Measurements from ENCODE around the gene KLHL2.
"Not testable (repeated sequence)": the region's sequence is repeated elsewhere in the genome, so short reads cannot be mapped to it uniquely, and the experiment has no call there.

The KLHL2 gene

GRCh38 chr4:165232623-165233433, 25.5 kb downstream of the KLHL2 start:
- DNase-seq (ENCODE audit: low spot score) = not testable (repeated sequence)

GRCh38 chr4:165234766-165235165, 27.4 kb downstream of the KLHL2 start:
- DNase-seq (ENCODE audit: low spot score) = no peak

GRCh38 chr4:165236852-165237251, 29.5 kb downstream of the KLHL2 start:
- not testable (repeated sequence) for DNase-seq (ENCODE audit: low spot score)

DNA sequence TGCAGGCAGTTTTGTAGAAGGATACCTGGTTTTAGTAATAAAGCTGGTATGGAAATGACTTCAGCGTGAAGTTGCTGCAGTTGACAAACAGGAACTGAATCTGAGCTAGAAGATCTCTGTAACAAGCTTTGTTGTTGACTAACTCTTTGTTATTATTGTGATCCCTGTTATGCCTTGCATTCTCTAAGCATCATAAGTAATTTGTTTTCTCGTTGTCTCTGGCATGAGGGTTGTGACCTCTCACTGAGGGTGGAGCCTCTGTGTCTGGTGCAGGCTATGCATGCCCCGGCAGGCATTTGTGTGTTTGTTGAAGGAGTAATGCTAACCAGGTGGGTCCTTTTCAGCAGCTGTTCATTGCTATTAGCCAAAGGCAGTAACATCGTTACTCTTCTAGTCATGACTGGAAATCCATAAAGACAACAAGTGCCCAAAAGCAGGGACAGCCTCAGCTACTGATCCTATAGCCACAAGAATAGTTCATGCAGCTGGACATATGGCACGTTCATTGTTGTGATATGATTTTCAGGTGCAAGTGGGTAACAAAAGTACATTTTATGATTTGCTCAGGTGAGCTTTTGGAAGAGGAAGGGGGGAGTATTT, 30.8 kb downstream of the KLHL2 start:
- not testable (repeated sequence) for DNase-seq (ENCODE audit: low spot score)

DNA sequence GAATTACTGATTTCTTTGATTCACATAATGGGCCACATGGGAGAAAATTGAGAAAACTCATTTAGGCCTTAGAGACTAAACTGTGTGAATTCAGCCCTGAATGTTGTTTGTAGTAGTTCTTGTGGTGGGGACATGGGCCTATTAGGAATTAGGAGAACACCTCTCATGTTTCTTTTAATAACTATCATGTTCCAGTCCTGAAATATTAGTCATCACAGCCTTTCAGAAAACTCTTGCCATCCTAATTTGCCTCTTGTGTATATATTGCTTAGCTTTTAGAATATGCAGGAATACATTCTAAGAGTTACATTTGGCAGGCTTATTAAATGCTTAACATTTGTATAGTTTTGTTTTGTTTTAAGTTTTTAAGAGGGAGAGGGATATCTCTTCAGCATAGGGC, 33.4 kb downstream of the KLHL2 start:
- not testable (repeated sequence) for DNase-seq (ENCODE audit: low spot score)

GRCh38 chr4:165244148-165244547, 36.8 kb downstream of the KLHL2 start:
- not testable (repeated sequence) for DNase-seq (ENCODE audit: low spot score)

- DNase-seq (ENCODE audit: low spot score) = not testable (repeated sequence)
Measured at GRCh38 chr4:165244587-165245186, 37.3 kb downstream of the KLHL2 start.

DNA sequence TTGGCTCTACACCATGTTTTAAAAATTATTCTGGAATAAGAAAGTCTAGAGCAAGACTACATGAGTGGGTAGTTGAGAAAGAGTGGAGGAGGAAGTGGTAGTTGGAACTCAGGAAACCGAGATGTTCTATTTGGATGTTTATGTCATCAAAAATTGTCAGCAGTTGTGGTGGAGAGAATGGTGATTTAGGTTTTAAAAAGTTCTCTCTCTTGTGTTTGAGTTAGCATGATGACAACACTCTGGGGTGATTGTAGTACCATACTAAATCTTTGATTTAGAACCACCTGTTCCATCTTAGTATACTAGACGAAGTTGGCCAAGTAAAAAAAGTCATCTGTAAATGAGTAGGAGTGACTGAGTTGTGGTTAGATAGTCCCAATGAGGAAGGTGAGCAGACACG, 40.7 kb downstream of the KLHL2 start:
- DNase-seq (ENCODE audit: low spot score) = no peak

DNA sequence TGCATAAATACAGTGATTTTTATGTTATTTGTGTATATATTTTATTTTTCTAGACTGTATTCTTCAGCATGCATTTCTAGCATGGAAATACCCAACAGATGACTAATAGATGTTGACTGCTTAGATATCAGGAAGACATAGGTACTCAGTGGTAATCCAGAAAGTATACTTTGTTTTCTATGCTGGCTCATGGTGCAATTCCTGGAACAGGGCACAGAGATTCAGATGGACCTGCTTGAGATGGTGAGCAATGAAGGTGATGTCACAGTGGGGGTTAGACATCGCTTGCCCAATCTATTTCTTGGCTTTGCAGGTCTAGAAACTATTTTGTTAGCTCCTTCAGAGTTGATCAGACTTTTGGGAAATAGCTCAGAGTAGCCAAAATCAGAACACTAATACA, 41.5 kb downstream of the KLHL2 start:
- DNase-seq (ENCODE audit: low spot score) = not testable (repeated sequence)

DNA sequence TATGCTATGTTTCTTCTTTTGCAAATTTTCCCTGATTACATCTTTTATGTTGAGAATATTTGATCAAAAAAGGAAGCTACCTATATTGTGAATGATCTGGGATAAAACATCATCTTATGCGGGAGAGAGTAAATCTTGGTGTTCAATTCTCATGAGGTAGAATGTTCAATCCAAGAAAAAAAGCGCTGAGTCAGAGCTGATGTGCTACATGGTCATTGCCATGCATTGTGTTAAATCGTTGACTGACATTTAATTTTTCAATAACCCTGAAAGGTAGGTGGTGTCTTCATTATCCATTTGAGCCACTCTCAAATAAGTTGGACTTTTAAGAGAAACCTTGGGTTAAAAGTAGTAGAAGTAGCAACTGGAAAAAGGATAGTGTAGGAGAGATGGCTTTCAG, 47.4 kb downstream of the KLHL2 start:
- DNase-seq (ENCODE audit: low spot score) = not testable (repeated sequence)

DNA sequence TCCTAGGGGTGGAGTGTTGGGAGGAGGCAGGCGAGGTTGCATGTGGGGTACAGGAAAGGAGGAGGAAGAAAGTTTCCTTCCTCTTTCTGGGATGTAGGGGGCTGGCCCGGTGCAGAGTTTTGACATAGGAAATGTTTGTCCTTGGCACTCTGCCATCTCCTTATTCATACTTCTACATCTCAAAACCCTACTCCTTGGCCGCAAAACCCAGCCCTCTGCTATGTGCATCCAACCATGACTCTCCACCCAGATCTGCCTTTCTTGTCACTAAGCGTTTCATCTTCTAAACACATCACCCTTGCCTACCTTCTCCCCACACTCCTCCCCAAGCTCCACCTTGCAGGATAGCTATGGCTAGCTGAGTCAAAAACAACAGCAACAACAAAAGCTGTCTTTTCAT, 48.1 kb downstream of the KLHL2 start:
- not testable (repeated sequence) for DNase-seq (ENCODE audit: low spot score)

- peak; percentile 96 for DNase-seq (ENCODE audit: low spot score)
Measured at GRCh38 chr4:165256074-165256659, 48.8 kb downstream of the KLHL2 start.

GRCh38 chr4:165259776-165260175, 52.4 kb downstream of the KLHL2 start:
- DNase-seq (ENCODE audit: low spot score) = not testable (repeated sequence)

DNA sequence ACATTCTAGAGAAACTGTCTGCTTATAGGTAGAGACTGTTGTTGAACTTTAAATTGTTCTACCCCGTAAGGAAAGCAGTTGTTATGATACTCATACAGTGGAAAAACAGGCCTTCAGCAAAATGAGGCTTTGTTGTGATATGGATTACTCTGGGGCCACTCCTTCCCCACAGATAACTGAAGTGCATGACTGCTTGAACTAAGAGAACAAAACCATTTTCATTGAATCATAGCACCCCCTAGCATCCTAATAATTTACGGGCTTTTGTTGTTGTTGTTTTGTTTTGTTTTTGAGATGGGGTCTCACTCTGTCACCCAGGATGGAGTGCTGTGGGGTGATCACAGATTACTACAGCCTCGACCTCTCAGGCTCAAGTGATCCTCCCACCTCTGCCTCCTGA, 54.9 kb downstream of the KLHL2 start:
- peak; percentile 35 for DNase-seq (ENCODE audit: low spot score)

DNA sequence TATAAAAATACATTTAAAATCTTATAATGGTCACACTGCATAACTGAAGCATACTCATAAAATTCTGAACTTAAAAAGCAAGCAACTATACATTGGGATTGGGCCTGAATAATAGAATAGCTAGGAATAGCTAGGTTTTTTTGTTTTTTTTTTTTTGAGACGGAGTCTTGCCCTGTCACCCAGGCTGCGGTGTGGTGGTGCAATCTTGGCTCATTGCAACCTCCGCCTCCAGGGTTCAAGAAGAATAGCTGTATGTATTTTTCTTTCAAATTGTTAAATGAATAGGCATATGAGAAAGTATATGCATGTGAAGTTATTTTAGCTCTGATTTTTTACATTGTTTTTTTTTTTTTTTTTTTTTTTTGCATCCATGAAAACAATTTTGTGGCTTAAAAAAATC, 56.1 kb downstream of the KLHL2 start:
- DNase-seq (ENCODE audit: low spot score) = not testable (repeated sequence)

DNA sequence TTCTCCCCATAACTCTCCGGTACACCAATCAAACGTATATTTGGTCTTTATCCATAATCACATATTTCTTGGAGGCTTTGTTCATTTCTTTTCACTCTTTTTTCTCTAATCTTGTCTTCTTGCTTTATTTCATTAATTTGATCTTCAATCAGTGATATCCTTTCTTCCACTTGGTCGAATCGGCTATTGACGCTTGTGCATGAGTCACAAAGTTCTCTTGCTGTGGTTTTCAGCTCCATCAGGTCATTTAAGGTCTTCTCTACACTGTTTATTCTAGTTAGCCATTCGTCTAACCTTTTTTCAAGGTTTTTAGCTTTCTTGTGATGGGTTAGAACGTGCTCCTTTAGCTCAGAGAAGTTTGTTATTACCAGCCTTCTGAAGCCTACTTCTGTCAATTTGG, 62.6 kb downstream of the KLHL2 start:
- not testable (repeated sequence) for DNase-seq (ENCODE audit: low spot score)

GRCh38 chr4:165273443-165273842, 66.1 kb downstream of the KLHL2 start:
- DNase-seq (ENCODE audit: low spot score) = not testable (repeated sequence)

DNA sequence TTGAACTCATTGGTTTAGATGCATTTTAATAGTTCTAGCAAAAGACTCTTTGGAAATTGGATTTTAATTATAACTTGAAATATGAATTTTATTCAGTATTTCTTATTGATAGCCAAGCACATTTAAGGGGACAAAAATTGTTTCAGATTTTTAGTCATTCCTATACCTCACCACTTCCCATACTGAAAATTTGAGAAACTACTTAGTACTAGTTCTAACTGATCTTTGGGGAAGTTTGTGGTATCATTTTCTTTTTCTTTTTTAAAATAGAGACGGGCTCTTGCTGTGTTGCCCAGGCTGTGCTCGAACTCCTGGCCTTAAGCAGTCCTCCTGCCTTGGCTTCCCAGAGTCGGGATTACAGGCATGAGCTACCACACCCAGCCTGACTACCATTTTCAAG, 68.0 kb downstream of the KLHL2 start:
- not testable (repeated sequence) for DNase-seq (ENCODE audit: low spot score)

DNA sequence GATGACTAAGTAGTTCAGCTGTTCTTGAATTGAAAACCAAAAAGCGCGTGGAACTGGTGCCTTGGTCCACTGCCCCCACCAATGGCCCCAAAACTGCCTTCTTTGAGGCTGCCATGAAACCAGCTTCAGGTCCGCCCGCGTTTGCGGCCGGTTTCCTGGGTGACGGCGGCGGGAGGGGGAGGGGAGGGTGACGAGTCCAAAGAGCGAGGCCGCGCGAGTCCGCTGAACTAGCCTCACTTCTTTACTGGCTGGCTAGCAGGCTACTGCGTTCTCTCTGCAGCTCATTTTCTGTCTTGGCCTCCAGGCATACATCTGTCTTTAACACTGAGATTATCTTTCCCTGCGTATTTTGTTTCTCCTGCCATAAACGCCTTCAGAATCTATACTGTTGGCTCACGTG, 72.2 kb downstream of the KLHL2 start:
- DNase-seq (ENCODE audit: low spot score) = not testable (repeated sequence)

DNA sequence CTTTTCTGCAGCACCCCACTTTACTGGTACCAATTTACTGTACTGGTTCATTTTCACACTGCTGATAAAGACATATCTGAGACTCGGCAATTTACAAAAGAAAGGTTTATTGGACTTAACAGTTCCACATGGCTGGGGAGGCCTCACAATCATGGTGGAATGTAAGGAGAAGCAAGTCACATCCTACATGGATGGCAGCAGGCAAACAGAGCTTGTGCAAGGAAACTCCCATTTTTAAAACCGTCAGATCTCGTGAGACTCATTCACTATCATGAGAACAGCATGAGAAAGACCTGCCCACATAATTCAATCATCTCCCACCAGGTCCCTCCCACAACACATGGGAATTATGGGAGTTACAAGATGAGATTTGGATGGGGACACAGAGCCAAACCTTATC, 77.3 kb downstream of the KLHL2 start:
- not testable (repeated sequence) for DNase-seq (ENCODE audit: low spot score)

DNA sequence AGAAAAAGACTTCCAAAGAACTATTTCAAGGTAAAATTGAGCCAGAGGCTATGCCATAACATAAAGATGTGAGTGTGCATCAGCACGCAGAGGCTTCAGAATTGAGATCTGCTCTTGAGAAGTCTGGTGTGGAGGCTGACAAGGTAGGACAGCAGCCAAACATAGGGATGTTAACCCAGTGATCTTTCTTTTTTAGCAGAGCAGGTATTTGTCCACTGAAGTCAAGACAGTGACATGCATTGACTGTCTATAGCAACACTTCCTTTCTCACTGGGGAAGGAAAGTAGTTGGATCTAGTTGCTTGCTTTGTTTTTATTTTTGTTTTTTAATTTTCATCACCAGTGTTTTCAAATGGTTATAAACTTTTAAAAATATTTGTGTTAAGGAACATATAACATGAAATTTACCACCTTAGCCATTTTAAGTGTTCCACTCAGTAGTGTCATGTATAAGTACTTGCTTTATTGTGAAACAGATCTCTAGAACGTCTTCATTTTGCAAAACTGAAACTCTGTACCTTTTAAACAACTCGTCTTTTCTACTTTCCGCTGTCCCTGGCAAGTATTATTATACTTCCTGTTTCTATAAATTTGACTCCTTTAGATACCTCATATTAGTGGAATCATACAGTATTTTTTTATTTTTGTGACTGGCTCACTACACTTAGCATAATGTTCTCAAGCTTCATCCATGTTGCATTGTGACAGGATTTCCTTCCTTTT, 79.4 kb downstream of the KLHL2 start:
- DNase-seq (ENCODE audit: low spot score) = not testable (repeated sequence)

DNA sequence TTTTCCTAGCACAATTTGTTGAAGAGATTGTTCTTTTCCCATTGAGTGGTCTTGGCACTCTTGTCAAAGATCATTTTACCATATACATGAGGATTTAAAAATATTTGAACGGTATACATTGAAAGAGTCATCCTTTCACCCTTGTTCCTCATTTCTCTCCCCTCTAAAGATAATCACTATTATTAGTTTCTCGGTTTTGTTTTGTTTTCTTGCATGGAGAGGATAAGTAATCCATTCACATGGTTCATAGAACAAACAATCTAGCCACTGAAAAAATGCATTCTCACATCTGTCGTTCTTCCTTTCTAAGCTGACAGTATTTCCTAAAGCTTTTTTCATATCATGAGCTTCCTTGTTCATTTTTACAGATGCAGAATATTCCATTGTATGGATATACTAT, 80.9 kb downstream of the KLHL2 start:
- no peak for DNase-seq (ENCODE audit: low spot score)

Measured in pons (tissue), 1 donor.